ENCODE results near the gene SOS2.

GRCh38 chr14:50086321-50086711 is 145.1 kb downstream of the SOS2 start:
- TF ChIP-seq CTCF (IDR thresholded peaks at IDR 0.05; ENCODE audit: low read length), result no peak
- no peak for TF ChIP-seq EZH2 (optimal IDR thresholded peaks at IDR 0.05; ENCODE audit: low read depth, low read length)

Data from MM.1S (cell line).